Caco-2 (cell line): ENCODE results near the gene EPHA10. TPM values are rescaled to one million over a fixed set of nuclear protein-coding genes. Genes with fewer than 3 reads are reported as not detected.

Experiments used
- BruUV-seq: library from RNA; stranded (reverse); fragments of 400-500 nt; replicated peaks from 2 replicates; lab custom pipeline; 2021; lab: Mats Ljungman, UMichigan
- CTCF ChIA-PET: fragments of 300-600 bp; sonication (Branson Sonifier 250); formaldehyde crosslinking; loops from one replicate; lab custom pipeline; 2022; ENCODE audit warnings: antibody characterized with exemption; lab: Charles Lee
- POLR2A ChIA-PET: fragments of 300-600 bp; sonication (Branson Sonifier 250); formaldehyde crosslinking; loops from one replicate; lab custom pipeline; 2022; ENCODE audit warnings: antibody characterized with exemption; lab: Charles Lee
- DNase-seq, 2 experiments: peaks; one replicate each; pipeline versions ENCODE4 v3.0.0 to v3.0.0-alpha.2; 2020 to 2022
- H3K27me3 ChIP-seq: replicated peaks from 2 replicates; pipeline ENCODE4 v1.6.0; 2011; ENCODE audit warnings: low read length; ENCODE audit not compliant: control insufficient read depth, insufficient read depth
- H3K36me3 ChIP-seq: 2 replicates; pipeline ENCODE4 v1.5.1; 2011; ENCODE audit warnings: low read length; ENCODE audit not compliant: control insufficient read depth, insufficient read depth
- H3K4me1 ChIP-seq: fragments of 250-450 bp; sonication (Bioruptor Pico); 2 replicates; pipeline ENCODE4 v1.5.1; 2020; ENCODE audit warnings: mild to moderate bottlenecking
- H3K4me3 ChIP-seq: 2 replicates; pipeline ENCODE4 v1.5.1; 2011; ENCODE audit warnings: low read depth, mild to moderate bottlenecking, control low read depth, low read length
- H3K9me3 ChIP-seq: fragments of 250-450 bp; sonication (Bioruptor Pico); 2 replicates; pipeline ENCODE4 v1.5.1; 2020; ENCODE audit warnings: mild to moderate bottlenecking, moderate library complexity
- H3K27ac Mint-ChIP-seq: one replicate; pipeline ENCODE4 v1.8.0; 2022; ENCODE audit warnings: mixed read lengths; ENCODE audit not compliant: unreplicated experiment
- H3K27me3 Mint-ChIP-seq: one replicate; pipeline ENCODE4 v1.8.0; 2022; ENCODE audit warnings: mixed read lengths; ENCODE audit not compliant: insufficient read depth, unreplicated experiment
- H3K36me3 Mint-ChIP-seq: one replicate; pipeline ENCODE4 v1.8.0; 2022; ENCODE audit warnings: mild to moderate bottlenecking, mixed read lengths; ENCODE audit not compliant: insufficient read depth, unreplicated experiment
- H3K4me1 Mint-ChIP-seq: one replicate; pipeline ENCODE4 v1.8.0; 2022; ENCODE audit warnings: low read depth, mixed read lengths; ENCODE audit not compliant: unreplicated experiment
- H3K4me3 Mint-ChIP-seq: one replicate; pipeline ENCODE4 v1.8.0; 2022; ENCODE audit warnings: mild to moderate bottlenecking, moderate library complexity, mixed read lengths; ENCODE audit not compliant: unreplicated experiment
- H3K9me3 Mint-ChIP-seq: one replicate; pipeline ENCODE4 v1.8.0; 2022; ENCODE audit warnings: mixed read lengths; ENCODE audit not compliant: unreplicated experiment
- intact Hi-C: fragments of 100-400 bp; cut with micrococcal nuclease; formaldehyde crosslinking; loops from one replicate; pipeline ENCODE4 v1.10.0; 2022; ENCODE audit not compliant: unreplicated experiment
- total RNA-seq: library from RNA; stranded (reverse); gene quantifications from 2 replicates; pipeline ENCODE4 v1.2.3, GENCODE V29; 2022
- TF ChIP-seq, protein P1 (sequence below), 2 experiments: fragments of 200-600 bp in 1 of 2; IDR thresholded peaks; 1 replicate in 1 of 2; 2 replicates in 1 of 2; pipeline versions ENCODE4 v1.5.1 to v1.8.0; 2011 to 2022; ENCODE audit warnings: antibody characterized with exemption in 1 of 2, control low read depth in 1 of 2, inconsistent platforms in 1 of 2, low read depth in 1 of 2, low read length in 1 of 2, mild to moderate bottlenecking in 1 of 2, moderate library complexity in 1 of 2; ENCODE audit not compliant: insufficient read depth in 1 of 2, severe bottlenecking in 1 of 2, unreplicated experiment in 1 of 2

Gene EPHA10
- total RNA-seq, 1 experiment from 2014 or later: 2.8 TPM

DNA sequence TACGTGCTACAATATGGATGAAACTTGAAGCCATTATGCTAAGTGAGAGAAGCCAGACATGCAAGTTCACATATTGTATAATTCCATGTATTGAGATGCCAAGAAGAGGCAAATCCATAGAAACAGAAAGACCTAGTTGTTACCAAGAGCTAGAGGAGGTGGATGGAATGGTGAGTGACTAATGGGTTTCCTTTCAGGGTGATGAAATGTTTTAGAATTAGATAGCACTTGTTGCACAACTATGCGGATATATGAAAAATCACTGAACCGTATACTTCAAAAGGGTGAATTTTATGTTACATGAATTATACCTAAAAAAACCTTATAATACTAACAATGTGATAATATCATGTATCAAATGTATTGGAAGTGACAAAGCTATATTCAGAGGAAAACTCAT lies 18.1 kb downstream of the EPHA10 start:
- BruUV-seq: no TSS peak
- POLR2A ChIA-PET: no interaction called here
- CTCF ChIA-PET: no interaction called here
- Histone ChIP-seq H3K9me3 (no peaks in the 10 kb centered on the region), H3K4me1 (no peaks in the 10 kb centered on the region), H3K4me3 (no peak overlapping the region), H3K27me3 (no peaks in the 10 kb centered on the region), H3K36me3 (no peaks in the 10 kb centered on the region)
- DNase-seq: no peak
- intact Hi-C loops: no loop called here
- H3K27ac Mint-ChIP-seq: no peak overlapping the region
- H3K9me3 Mint-ChIP-seq: no peaks in the 10 kb centered on the region
- H3K4me3 Mint-ChIP-seq: no peak overlapping the region
- no peaks in the 10 kb centered on the region for H3K4me1 Mint-ChIP-seq
- no peaks in the 10 kb centered on the region for H3K36me3 Mint-ChIP-seq
- H3K27me3 Mint-ChIP-seq: no peaks in the 10 kb centered on the region
- TF ChIP-seq, protein P1, sequence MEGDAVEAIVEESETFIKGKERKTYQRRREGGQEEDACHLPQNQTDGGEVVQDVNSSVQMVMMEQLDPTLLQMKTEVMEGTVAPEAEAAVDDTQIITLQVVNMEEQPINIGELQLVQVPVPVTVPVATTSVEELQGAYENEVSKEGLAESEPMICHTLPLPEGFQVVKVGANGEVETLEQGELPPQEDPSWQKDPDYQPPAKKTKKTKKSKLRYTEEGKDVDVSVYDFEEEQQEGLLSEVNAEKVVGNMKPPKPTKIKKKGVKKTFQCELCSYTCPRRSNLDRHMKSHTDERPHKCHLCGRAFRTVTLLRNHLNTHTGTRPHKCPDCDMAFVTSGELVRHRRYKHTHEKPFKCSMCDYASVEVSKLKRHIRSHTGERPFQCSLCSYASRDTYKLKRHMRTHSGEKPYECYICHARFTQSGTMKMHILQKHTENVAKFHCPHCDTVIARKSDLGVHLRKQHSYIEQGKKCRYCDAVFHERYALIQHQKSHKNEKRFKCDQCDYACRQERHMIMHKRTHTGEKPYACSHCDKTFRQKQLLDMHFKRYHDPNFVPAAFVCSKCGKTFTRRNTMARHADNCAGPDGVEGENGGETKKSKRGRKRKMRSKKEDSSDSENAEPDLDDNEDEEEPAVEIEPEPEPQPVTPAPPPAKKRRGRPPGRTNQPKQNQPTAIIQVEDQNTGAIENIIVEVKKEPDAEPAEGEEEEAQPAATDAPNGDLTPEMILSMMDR (IDR thresholded peaks at IDR 0.05; ENCODE audit: insufficient read depth in 1 of 2, low read depth in 1 of 2, low read length in 1 of 2, severe bottlenecking in 1 of 2, unreplicated experiment in 1 of 2): no peak

GRCh38 chr1:37741662-37742061 lies 23.3 kb downstream of the EPHA10 start:
- H3K4me1 Mint-ChIP-seq: no peaks in the 10 kb centered on the region
- no peaks in the 10 kb centered on the region for H3K9me3 Mint-ChIP-seq
- intact Hi-C loops: no loop called here
- BruUV-seq: no TSS peak
- H3K27ac Mint-ChIP-seq: no peak overlapping the region
- no peaks in the 10 kb centered on the region for H3K36me3 Mint-ChIP-seq
- H3K27me3 Mint-ChIP-seq: no peaks in the 10 kb centered on the region
- DNase-seq: no peak
- TF ChIP-seq, protein P1 (IDR thresholded peaks at IDR 0.05; ENCODE audit: insufficient read depth in 1 of 2, low read depth in 1 of 2, low read length in 1 of 2, severe bottlenecking in 1 of 2, unreplicated experiment in 1 of 2): no peak
- H3K4me3 Mint-ChIP-seq: no peak overlapping the region
- Histone ChIP-seq H3K4me3 (no peak overlapping the region), H3K4me1 (no peaks in the 10 kb centered on the region; the same call in 1 of the 2 replicates), H3K36me3 (no peaks in the 10 kb centered on the region), H3K9me3 (no peaks in the 10 kb centered on the region), H3K27me3 (no peaks in the 10 kb centered on the region)
- POLR2A ChIA-PET: no interaction called here
- CTCF ChIA-PET: no interaction called here

- CTCF ChIA-PET: no interaction called here
- POLR2A ChIA-PET: no interaction called here
- H3K4me1 Mint-ChIP-seq: no peaks in the 10 kb centered on the region
Measured at GRCh38 chr1:37741130-37741529, 23.8 kb downstream of the EPHA10 start.

More at GRCh38 chr1:37741130-37741529, 23.8 kb downstream of the EPHA10 start:
- DNase-seq: no peak
- Mint-ChIP-seq H3K27me3 (no peaks in the 10 kb centered on the region), H3K4me3 (no peak overlapping the region), H3K36me3 (no peaks in the 10 kb centered on the region), H3K9me3 (no peaks in the 10 kb centered on the region), H3K27ac (no peak overlapping the region)
- TF ChIP-seq, protein P1 (IDR thresholded peaks at IDR 0.05; ENCODE audit: insufficient read depth in 1 of 2, low read depth in 1 of 2, low read length in 1 of 2, severe bottlenecking in 1 of 2, unreplicated experiment in 1 of 2): no peak
- no peaks in the 10 kb centered on the region for H3K36me3 ChIP-seq
- no peaks in the 10 kb centered on the region for H3K27me3 ChIP-seq
- no peaks in the 10 kb centered on the region for H3K9me3 ChIP-seq
- H3K4me1 ChIP-seq: no peaks in the 10 kb centered on the region; the same call in 1 of the 2 replicates
- intact Hi-C loops: no loop called here
- no TSS peak for BruUV-seq
- H3K4me3 ChIP-seq: no peak overlapping the region
